Heart left ventricle (tissue), 16 donors: ENCODE results near the gene CADM2. TPM values are rescaled to one million over a fixed set of nuclear protein-coding genes. Genes with fewer than 3 reads are reported as not detected.

ENCODE experiments used
- ATAC-seq, 4 donors: fragments of 200-7000 bp; cut with Tn5 transposase; one replicate each; pipeline ENCODE4 v1.9.1; 2020 to 2022; ENCODE audit warnings: moderate library complexity in 4 of 4, mild to moderate bottlenecking in 3 of 4, moderate number of reproducible peaks in 1 of 4
- DNase-seq, 5 donors: peaks; one replicate each; pipeline ENCODE4 v3.0.0-alpha.2; 2020
- H3K27ac ChIP-seq, 12 donors: fragments of 200-600 bp; sonication (generic) in 4 of 12; one replicate each; pipeline versions ENCODE4 v1.5.0 to v1.8.0; 2016 to 2022; ENCODE audit warnings: mild to moderate bottlenecking in 2 of 12
- H3K27me3 ChIP-seq, 9 donors: fragments of 200-600 bp; sonication (generic) in 2 of 9; one replicate each; pipeline versions ENCODE4 v1.5.1 to v1.8.0; 2016 to 2022; ENCODE audit warnings: mild to moderate bottlenecking in 3 of 9
- H3K36me3 ChIP-seq, 9 donors: fragments of 200-600 bp; sonication (generic) in 2 of 9; one replicate each; pipeline versions ENCODE4 v1.5.0 to v1.8.0; 2018 to 2022; ENCODE audit warnings: mild to moderate bottlenecking in 2 of 9
- H3K4me1 ChIP-seq, 12 donors: fragments of 200-600 bp; sonication (generic) in 4 of 12; one replicate each; pipeline versions ENCODE4 v1.5.0 to v1.8.0; 2016 to 2022; ENCODE audit warnings: mild to moderate bottlenecking in 3 of 12
- H3K4me3 ChIP-seq, 12 donors: fragments of 200-600 bp; sonication (generic) in 4 of 12; one replicate each; pipeline versions ENCODE4 v1.5.0 to v1.8.0; 2017 to 2022; ENCODE audit warnings: mild to moderate bottlenecking in 9 of 12, moderate library complexity in 4 of 12
- H3K9me3 ChIP-seq, 12 donors: fragments of 200-600 bp; sonication (generic) in 4 of 12; one replicate each; pipeline versions ENCODE4 v1.5.0 to v1.8.0; 2016 to 2022; ENCODE audit warnings: mild to moderate bottlenecking in 1 of 12
- POLR2A ChIP-seq, 2 donors: fragments of 450-650 bp; IDR thresholded peaks; one replicate each; pipeline ENCODE4 v1.6.1; 2017; ENCODE audit warnings: antibody characterized with exemption in 2 of 2, mild to moderate bottlenecking in 2 of 2, moderate library complexity in 2 of 2
- WGBS, 4 donors: extraction: QIAGEN DNeasy Blood & Tissue Kit in 2 of 4; methylation state at CpG; one replicate each; pipeline versions ENCODE4 v1.1.5 to v1.1.7; 2013 to 2018; 5-methylcytosine and 5-hydroxymethylcytosine counted together
- intact Hi-C, 10 donors: fragments of 100-400 bp; cut with DNase I; formaldehyde crosslinking; loops; one replicate each; pipeline versions ENCODE4 v1.11.1 to v1.14.2; 2022
- polyA plus RNA-seq, 2 donors: library from polyadenylated mRNA; stranded (reverse); fragments of 200-250 nt; gene quantifications; one replicate each; pipeline ENCODE4 v1.2.3, GENCODE V29; 2013
- total RNA-seq, 9 donors: library from RNA; depleted of rRNA in 2 of 9; stranded (reverse); fragments of >200 nt in 2 of 9; fragmentation: NEBNext Ultra II Directional in 3 of 9; extraction: Animal tissue kit (Norgen Biotek cat#: 25700) in 3 of 9; gene quantifications; one replicate each; pipeline versions ENCODE4 v1.1.0 to v1.2.4, GENCODE V29; 2016 to 2023
- TF ChIP-seq, protein P1 (sequence below), 12 donors: fragments of 200-600 bp; sonication (generic) in 4 of 12; IDR thresholded peaks; one replicate each; pipeline versions ENCODE4 v1.5.0 to v1.8.0; 2018 to 2022; ENCODE audit warnings: antibody characterized with exemption in 12 of 12, mild to moderate bottlenecking in 5 of 12
- donor health status: ischemic (EF 13 %, LVEDD 7.1; RV severe dilation, severe dysfunction).
- donor health status: healthy with polysubstance abuse.
- donor health status: DM: no; HTN: yes; CAD: no.
- donor health status: DM: no; HTN: no; CAD: no.
- donor health status: ischemic (EF 25% LVEDD 6.9; RV normal size, moderate dysfunction).
- donor health status: ischemic (EF 25% LVEDD 5.7; RV mildly dilated, moderate dysfunction).
- donor health status: healthy.
- donor health status: DM: yes; HTN: yes; CAD: no.
- donor health status: ischemic (EF 35%, LVEDD 5.7; RV mildly dilated, moderate dysfunction).
- donor health status: nonischemic (EF 11% LVEDD 7.7; RV severe dilation, severe dysfunction).
- donor health status: DM: yes; HTN: yes; CAD: no.
- donor health status: PGD.
- donor health status: ischemic (EF 29% LVEDD 5.4; RV normal size, mild dysfunction).
- donor health status: nonischemic (EF 23%, LVEDD 6.1; RV moderate dilation, normal function).

The CADM2 gene
- total and polyA plus RNA-seq, 11 donors: 0.19 to 2.3 (median 0.69) TPM

DNA sequence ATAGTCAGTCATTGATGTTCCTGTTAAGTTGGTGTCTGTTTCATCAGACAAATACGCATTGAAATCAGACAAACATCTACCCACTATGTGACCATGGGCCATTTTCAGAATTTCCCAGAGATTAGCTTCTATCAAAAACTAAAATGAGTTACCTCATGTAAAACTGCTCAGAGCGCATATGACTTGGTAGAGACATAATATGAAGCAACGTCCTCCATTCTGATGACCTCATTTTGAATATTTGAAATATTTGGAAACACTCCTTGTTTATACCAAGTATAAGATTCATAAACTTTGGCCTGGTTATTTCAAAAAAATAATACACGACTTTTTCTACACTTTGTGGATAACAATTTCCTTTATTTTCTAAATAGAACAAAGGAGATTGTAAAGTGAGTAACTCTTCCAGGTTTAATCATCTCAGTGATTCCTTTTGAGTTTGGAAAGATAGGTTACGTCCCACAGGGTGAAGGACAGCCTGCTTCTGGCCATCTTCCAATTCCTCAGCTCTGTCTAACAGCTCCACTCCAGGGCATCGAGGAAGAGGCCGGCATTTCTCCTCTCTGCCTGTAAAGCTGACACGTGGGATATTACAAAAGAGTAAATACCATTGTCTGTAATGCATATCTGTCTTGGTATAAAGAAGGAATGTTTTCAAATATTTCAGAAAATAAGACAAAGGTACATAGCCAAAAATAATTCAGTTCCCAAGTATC, 122.6 kb downstream of the CADM2 start:
- ATAC-seq (no peak), DNase-seq (no peak)
- Histone ChIP-seq H3K4me1 (no peaks in the 10 kb centered on the region), H3K4me3 (no peak overlapping the region), H3K36me3 (no peaks in the 10 kb centered on the region), H3K27ac (no peak overlapping the region), H3K9me3 (no peaks in the 10 kb centered on the region), H3K27me3 (no peaks in the 10 kb centered on the region)
- TF ChIP-seq, protein P1, sequence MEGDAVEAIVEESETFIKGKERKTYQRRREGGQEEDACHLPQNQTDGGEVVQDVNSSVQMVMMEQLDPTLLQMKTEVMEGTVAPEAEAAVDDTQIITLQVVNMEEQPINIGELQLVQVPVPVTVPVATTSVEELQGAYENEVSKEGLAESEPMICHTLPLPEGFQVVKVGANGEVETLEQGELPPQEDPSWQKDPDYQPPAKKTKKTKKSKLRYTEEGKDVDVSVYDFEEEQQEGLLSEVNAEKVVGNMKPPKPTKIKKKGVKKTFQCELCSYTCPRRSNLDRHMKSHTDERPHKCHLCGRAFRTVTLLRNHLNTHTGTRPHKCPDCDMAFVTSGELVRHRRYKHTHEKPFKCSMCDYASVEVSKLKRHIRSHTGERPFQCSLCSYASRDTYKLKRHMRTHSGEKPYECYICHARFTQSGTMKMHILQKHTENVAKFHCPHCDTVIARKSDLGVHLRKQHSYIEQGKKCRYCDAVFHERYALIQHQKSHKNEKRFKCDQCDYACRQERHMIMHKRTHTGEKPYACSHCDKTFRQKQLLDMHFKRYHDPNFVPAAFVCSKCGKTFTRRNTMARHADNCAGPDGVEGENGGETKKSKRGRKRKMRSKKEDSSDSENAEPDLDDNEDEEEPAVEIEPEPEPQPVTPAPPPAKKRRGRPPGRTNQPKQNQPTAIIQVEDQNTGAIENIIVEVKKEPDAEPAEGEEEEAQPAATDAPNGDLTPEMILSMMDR (IDR thresholded peaks at IDR 0.05): no peak
- WGBS, 4 donors: 28 to 37% (median 33%) methylated on average over 8 of the region's 8 CpGs
- intact Hi-C loops: no loop called here

DNA sequence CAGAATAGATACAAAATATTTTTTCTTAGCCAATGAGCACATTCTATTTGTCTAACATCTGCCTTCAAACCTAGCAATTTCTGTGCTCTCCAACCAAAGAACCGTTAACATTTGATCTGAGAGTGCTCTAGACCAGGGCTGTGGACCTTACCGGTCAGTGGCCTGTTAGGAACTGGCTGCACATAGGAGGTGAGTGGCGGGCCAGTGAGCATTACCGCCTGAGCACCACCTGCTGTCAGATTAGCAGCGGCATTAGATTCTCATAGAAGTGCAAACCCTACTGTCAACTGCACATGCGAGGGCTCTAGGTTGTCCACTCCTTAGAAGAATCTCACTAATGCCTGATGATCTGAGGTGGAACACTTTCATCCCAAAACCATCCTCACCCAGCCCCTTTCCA, 131.7 kb downstream of the CADM2 start:
- WGBS, 4 donors: 78 to 84% (median 81%) methylated on average over 6 of the region's 6 CpGs
- H3K9me3 ChIP-seq: no peaks in the 10 kb centered on the region
- DNase-seq (no peak), ATAC-seq (no peak)
- H3K4me3 ChIP-seq: no peak overlapping the region
- TF ChIP-seq POLR2A (IDR thresholded peaks at IDR 0.05): no peak
- TF ChIP-seq, protein P1 (IDR thresholded peaks at IDR 0.05): no peak
- H3K4me1 ChIP-seq: no peaks in the 10 kb centered on the region
- H3K27me3 ChIP-seq: no peaks in the 10 kb centered on the region
- H3K36me3 ChIP-seq: no peaks in the 10 kb centered on the region
- no peak overlapping the region for H3K27ac ChIP-seq
- intact Hi-C loops: no loop called here

DNA sequence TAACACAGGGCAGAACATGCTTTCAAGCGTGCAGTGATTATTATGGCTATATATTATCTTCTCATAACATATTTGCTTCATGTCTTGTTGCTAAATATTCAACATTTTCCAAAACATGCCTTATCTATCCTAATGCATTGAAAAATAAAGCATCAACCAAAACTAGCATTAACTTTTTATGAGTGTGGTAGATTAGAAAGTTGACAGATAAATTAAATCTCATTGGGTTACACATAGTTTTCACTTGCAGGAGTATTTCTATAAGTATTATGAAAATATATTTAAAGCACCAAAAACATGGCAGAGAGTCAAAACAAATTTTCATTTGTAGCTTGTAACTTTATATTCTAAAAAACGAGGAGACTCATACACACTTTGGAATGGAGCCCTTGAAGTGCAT, 141.5 kb downstream of the CADM2 start:
- intact Hi-C loops: loop anchor here in 2 of 10 donors (2.0 to 5.0 kb wide), 2 partner anchors 54 to 417 kb away; no protein-coding TSS in a partner anchor
- Histone ChIP-seq H3K4me3 (no peak overlapping the region), H3K27me3 (no peaks in the 10 kb centered on the region), H3K36me3 (no peaks in the 10 kb centered on the region), H3K4me1 (no peaks in the 10 kb centered on the region), H3K27ac (no peak overlapping the region), H3K9me3 (peaks cover 0 to 7% (median 0%) of the 10 kb centered on the region in 12 donors)
- 43 to 71% (median 60%) methylated on average over 2 of the region's 2 CpGs for WGBS, 4 donors
- TF ChIP-seq, protein P1 (IDR thresholded peaks at IDR 0.05): no peak
- no peak for TF ChIP-seq POLR2A (IDR thresholded peaks at IDR 0.05)
- ATAC-seq (no peak), DNase-seq (no peak)

DNA sequence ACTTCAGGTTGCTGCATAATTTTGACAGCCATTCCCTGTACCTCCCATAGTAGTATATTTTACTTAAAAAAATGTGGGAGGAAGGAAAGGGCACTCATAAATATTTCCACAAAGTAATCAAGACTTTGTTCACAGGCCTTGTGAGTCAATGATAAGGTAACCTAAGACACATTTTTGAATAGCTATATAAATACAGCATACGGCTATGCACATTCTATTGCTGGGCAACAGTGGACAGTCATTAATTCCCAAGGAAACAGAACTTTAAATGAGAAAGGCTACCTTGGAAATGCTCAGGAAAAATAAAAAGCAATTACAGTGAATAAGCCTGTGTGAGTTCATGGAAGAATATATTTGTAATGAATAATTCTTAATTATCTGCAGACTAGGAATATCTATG, 144.0 kb downstream of the CADM2 start:
- Histone ChIP-seq H3K27me3 (no peaks in the 10 kb centered on the region), H3K4me3 (no peak overlapping the region), H3K36me3 (no peaks in the 10 kb centered on the region), H3K4me1 (no peaks in the 10 kb centered on the region), H3K9me3 (peaks cover 0 to 7% (median 0%) of the 10 kb centered on the region in 12 donors), H3K27ac (no peak overlapping the region)
- intact Hi-C loops: loop anchor here in 1 of 10 donors (5.0 kb wide), 1 partner anchor 415 kb away; no protein-coding TSS in a partner anchor
- WGBS, 4 donors: 33 to 60% (median 51%) methylated on average over 1 of the region's 1 CpG
- DNase-seq (no peak), ATAC-seq (no peak)
- TF ChIP-seq, protein P1 (IDR thresholded peaks at IDR 0.05): no peak
- no peak for TF ChIP-seq POLR2A (IDR thresholded peaks at IDR 0.05)
